Naive thymus-derived CD4-positive, alpha-beta T cell (primary cell): Measurements from ENCODE around the gene TRIM33. TPM values are rescaled to one million over a fixed set of nuclear protein-coding genes. Genes with fewer than 3 reads are reported as not detected.
"Not testable (repeated sequence)": the region's sequence is repeated elsewhere in the genome, so short reads cannot be mapped to it uniquely, and the experiment has no call there.

Experiments used
- ATAC-seq: fragments of 150-1000 bp; cut with Tn5 transposase; 2 replicates; pipeline ENCODE4 v1.10.0; 2021; ENCODE audit warnings: mild to moderate bottlenecking, moderate library complexity
- CTCF ChIA-PET: fragments of 350-600 bp; sonication (Branson Sonifier 250); formaldehyde crosslinking; loops from one replicate; lab custom pipeline; 2021; ENCODE audit warnings: antibody characterized with exemption; lab: Charles Lee
- POLR2A ChIA-PET: fragments of 350-600 bp; sonication (Branson Sonifier 250); formaldehyde crosslinking; loops from one replicate; lab custom pipeline; 2021; ENCODE audit warnings: antibody characterized with exemption, inconsistent platforms; lab: Charles Lee
- DNase-seq, 9 donors: peaks; one replicate each; pipeline versions ENCODE4 v3.0.0 to v3.0.0-alpha.2; 2020 to 2022; ENCODE audit warnings: mixed read lengths in 1 of 9
- H3K27ac ChIP-seq: one replicate; pipeline ENCODE4 v1.7.0; 2013; ENCODE audit warnings: mild to moderate bottlenecking, low read depth, low read length, moderate library complexity
- H3K27me3 ChIP-seq, 2 donors: one replicate each; pipeline ENCODE4 v1.7.0; 2013; ENCODE audit warnings: low read length in 2 of 2, mild to moderate bottlenecking in 2 of 2, moderate library complexity in 2 of 2; ENCODE audit not compliant: control insufficient read depth in 2 of 2, insufficient read depth in 2 of 2
- H3K36me3 ChIP-seq, 3 experiments: 1 replicate in 2 of 3; 2 replicates in 1 of 3; pipeline ENCODE4 v1.7.0; 2013; ENCODE audit warnings: low read length in 3 of 3, mild to moderate bottlenecking in 3 of 3, moderate library complexity in 1 of 3; ENCODE audit not compliant: insufficient read depth in 3 of 3, control insufficient read depth in 2 of 3
- H3K4me1 ChIP-seq, 2 donors: one replicate each; pipeline ENCODE4 v1.7.0; 2013; ENCODE audit warnings: low read length in 2 of 2, mild to moderate bottlenecking in 2 of 2, moderate library complexity in 1 of 2; ENCODE audit not compliant: control insufficient read depth in 2 of 2, insufficient read depth in 2 of 2
- H3K4me3 ChIP-seq: 2 replicates; pipeline ENCODE4 v1.7.0; 2013; ENCODE audit warnings: mild to moderate bottlenecking, low read length
- H3K9me3 ChIP-seq, 3 experiments: 1 replicate in 2 of 3; 2 replicates in 1 of 3; pipeline ENCODE4 v1.7.0; 2013; ENCODE audit warnings: low read length in 3 of 3; ENCODE audit not compliant: control insufficient read depth in 2 of 3
- H3K27ac Mint-ChIP-seq, 9 donors: one replicate each; pipeline ENCODE4 v1.8.0; 2020 to 2022; ENCODE audit warnings: mixed read lengths in 9 of 9, mild to moderate bottlenecking in 8 of 9, moderate library complexity in 5 of 9, inconsistent platforms in 2 of 9
- H3K27me3 Mint-ChIP-seq, 5 donors: one replicate each; pipeline ENCODE4 v1.8.0; 2021 to 2022; ENCODE audit warnings: mixed read lengths in 5 of 5, mild to moderate bottlenecking in 1 of 5
- H3K36me3 Mint-ChIP-seq, 5 donors: one replicate each; pipeline ENCODE4 v1.8.0; 2020 to 2022; ENCODE audit warnings: mixed read lengths in 5 of 5, mild to moderate bottlenecking in 3 of 5, inconsistent platforms in 1 of 5
- H3K4me1 Mint-ChIP-seq, 7 donors: one replicate each; pipeline ENCODE4 v1.8.0; 2020 to 2022; ENCODE audit warnings: mixed read lengths in 7 of 7, mild to moderate bottlenecking in 3 of 7, inconsistent platforms in 1 of 7
- H3K4me3 Mint-ChIP-seq, 10 donors: one replicate each; pipeline ENCODE4 v1.8.0; 2020 to 2022; ENCODE audit warnings: mild to moderate bottlenecking in 10 of 10, mixed read lengths in 10 of 10, moderate library complexity in 6 of 10, inconsistent platforms in 2 of 10
- H3K9me3 Mint-ChIP-seq, 11 donors: one replicate each; pipeline ENCODE4 v1.8.0; 2020 to 2022; ENCODE audit warnings: mixed read lengths in 11 of 11, mild to moderate bottlenecking in 4 of 11, inconsistent platforms in 1 of 11, moderate library complexity in 1 of 11
- intact Hi-C, 2 donors: fragments of 100-400 bp; cut with micrococcal nuclease; formaldehyde crosslinking; loops; one replicate each; pipeline ENCODE4 v1.15.1; 2023
- polyA plus RNA-seq, 2 donors: library from polyadenylated mRNA; unstranded; fragments of 300-500 nt; fragmentation: Illumina TruSeq; gene quantifications; one replicate each; pipeline ENCODE4 v1.2.3, GENCODE V29; 2021
- total RNA-seq, 6 experiments: library from RNA in 5 of 6; stranded (reverse) in 5 of 6; gene quantifications; 1 replicate in 5 of 6; 2 replicates in 1 of 6; pipeline ENCODE4 v1.2.3 and lab custom pipeline; 2021 to 2026

The TRIM33 gene
- total and polyA plus RNA-seq, 7 experiments from 2014 or later: 28.7 to 57.6 (median 45.4) TPM

DNA sequence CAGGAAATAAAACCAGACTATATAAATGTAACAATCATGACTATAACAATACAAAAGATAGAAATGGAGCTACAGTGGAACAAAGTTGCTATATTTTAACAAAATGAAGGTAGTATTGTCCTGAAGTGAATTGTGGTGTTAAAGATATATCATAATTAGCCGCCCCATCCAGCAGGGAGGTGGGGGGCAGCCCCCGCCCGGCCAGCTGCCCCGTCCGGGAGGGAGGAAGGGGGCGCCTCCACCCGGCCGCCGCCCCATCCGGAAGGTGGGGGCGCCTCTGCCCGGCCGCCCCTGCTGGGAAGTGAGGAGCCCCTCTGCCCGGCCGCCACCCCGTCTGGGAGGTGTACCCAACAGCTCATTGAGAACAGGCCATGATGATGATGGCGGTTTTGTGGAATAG is 31.4 kb downstream of the TRIM33 start:
- H3K36me3 Mint-ChIP-seq: peaks cover 10 to 32% (median 29%) of the 10 kb centered on the region in 5 donors
- intact Hi-C loops, CTCF ChIA-PET, H3K27me3 ChIP-seq, H3K4me3 ChIP-seq, H3K36me3 ChIP-seq, DNase-seq, H3K9me3 ChIP-seq, H3K27ac ChIP-seq, H3K27me3 Mint-ChIP-seq, ATAC-seq, H3K27ac Mint-ChIP-seq: not testable (repeated sequence)
- H3K9me3 Mint-ChIP-seq: peaks cover 0 to 23% (median 6%) of the 10 kb centered on the region in 11 donors
- peak overlapping the region in 2 of 10 donors; percentile 52 to 67 for H3K4me3 Mint-ChIP-seq
- H3K4me1 ChIP-seq: peaks cover 5 to 12% of the 10 kb centered on the region in 2 donors
- POLR2A ChIA-PET: interaction anchor here (0.5 kb wide), 1 partner anchor 16 kb away, joined by 3 read pairs; no protein-coding TSS in a partner anchor
- H3K4me1 Mint-ChIP-seq: peaks cover 43 to 80% (median 64%) of the 10 kb centered on the region in 7 donors

DNA sequence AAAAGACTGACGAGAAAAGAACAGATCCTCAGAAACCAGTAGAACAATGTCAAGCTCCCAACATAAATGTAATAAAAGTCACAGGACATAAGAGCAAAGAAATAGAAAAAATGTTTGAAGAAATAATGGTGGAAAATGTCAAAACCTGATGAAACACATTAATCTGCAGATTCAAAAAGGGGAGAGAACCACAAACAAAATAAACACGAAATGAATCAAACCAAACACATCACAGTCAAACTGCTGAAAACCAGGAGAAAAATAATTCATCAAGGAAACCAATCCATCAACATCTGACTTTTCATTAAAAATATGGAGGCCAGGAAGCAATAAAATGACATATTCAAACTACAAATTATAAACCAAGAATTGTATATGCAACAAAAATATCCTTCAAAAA is 31.9 kb downstream of the TRIM33 start:
- H3K4me3 Mint-ChIP-seq: peak overlapping the region in 6 of 10 donors; percentile 11 to 67 (median 19)
- Histone ChIP-seq H3K27me3 (no peaks in the 10 kb centered on the region), H3K36me3 (no peaks in the 10 kb centered on the region), H3K4me3 (no peak overlapping the region), H3K4me1 (peaks cover 5 to 12% of the 10 kb centered on the region in 2 donors), H3K9me3 (no peaks in the 10 kb centered on the region), H3K27ac (no peak overlapping the region)
- H3K27me3 Mint-ChIP-seq: no peaks in the 10 kb centered on the region
- H3K4me1 Mint-ChIP-seq: peaks cover 43 to 82% (median 65%) of the 10 kb centered on the region in 7 donors
- no peak for DNase-seq
- peaks cover 0 to 23% (median 6%) of the 10 kb centered on the region in 11 donors for H3K9me3 Mint-ChIP-seq
- H3K27ac Mint-ChIP-seq: peak overlapping the region in 3 of 9 donors; percentile 34 to 85 (median 36)
- ChIA-PET POLR2A (no interaction called here), CTCF (no interaction called here)
- ATAC-seq: no peak
- peaks cover 10 to 32% (median 29%) of the 10 kb centered on the region in 5 donors for H3K36me3 Mint-ChIP-seq
- intact Hi-C loops: no loop called here

DNA sequence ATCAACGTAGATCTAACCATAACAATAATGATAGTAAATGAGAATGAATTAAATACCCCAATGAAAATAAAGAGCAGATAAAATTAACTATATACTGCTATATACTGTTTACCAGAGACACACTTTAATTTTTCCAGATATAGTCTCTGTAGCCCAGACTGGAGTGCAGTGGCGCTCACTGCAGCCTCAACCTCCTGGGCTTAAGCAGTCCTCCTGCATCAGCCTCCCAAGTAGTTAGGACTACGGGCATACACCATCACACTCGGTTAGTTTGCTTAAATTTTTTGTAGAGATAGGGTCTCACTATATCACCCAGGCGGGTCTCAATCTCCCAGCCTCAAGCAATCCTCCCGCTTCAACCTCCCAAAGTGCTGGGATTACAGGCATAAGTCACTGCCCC is 37.2 kb downstream of the TRIM33 start:
- Mint-ChIP-seq H3K9me3 (peaks cover 0 to 23% (median 4%) of the 10 kb centered on the region in 11 donors), H3K27me3 (no peaks in the 10 kb centered on the region), H3K4me3 (peak overlapping the region in 1 of 10 donors; percentile 11), H3K4me1 (peaks cover 36 to 84% (median 67%) of the 10 kb centered on the region in 7 donors), H3K27ac (peak overlapping the region in 2 of 9 donors; percentile 3 to 35), H3K36me3 (peaks cover 8 to 37% (median 26%) of the 10 kb centered on the region in 5 donors)
- DNase-seq (no peak), ATAC-seq (no peak)
- CTCF ChIA-PET: no interaction called here
- intact Hi-C loops: no loop called here
- Histone ChIP-seq H3K36me3 (no peaks in the 10 kb centered on the region), H3K27ac (no peak overlapping the region), H3K4me3 (no peak overlapping the region), H3K4me1 (peaks cover 7 to 9% of the 10 kb centered on the region in 2 donors), H3K27me3 (no peaks in the 10 kb centered on the region), H3K9me3 (no peaks in the 10 kb centered on the region)
- POLR2A ChIA-PET: interaction anchor here (0.5 kb wide), 2 partner anchors 13 to 37 kb away, joined by 3 read pairs; partner anchors contain the start of gene TRIM33

DNA sequence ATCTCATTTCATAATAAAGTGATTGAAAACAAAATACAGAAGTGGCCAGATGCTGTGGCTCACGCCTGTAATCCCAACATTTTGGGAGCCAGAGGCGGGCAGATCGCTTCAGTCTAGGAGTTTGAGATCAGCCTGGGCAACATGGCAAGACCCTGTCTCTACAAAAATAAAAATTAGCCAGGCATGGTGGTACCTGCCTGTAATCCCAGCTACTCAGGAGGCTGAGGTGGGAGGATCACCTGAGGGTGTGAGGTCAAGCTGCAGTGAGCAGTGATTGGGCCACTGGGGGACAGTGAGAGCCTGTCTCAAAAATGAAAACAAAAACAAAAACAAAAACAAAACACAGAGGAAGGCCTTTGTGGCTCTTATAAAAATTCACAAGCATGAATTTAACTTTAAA is 38.6 kb downstream of the TRIM33 start:
- ATAC-seq (no peak), DNase-seq (no peak)
- POLR2A ChIA-PET: no interaction called here
- Histone ChIP-seq H3K36me3 (no peaks in the 10 kb centered on the region), H3K27me3 (no peaks in the 10 kb centered on the region), H3K4me1 (peaks cover 20 to 23% of the 10 kb centered on the region in 2 donors), H3K9me3 (no peaks in the 10 kb centered on the region), H3K4me3 (no peak overlapping the region), H3K27ac (no peak overlapping the region)
- H3K4me3 Mint-ChIP-seq: peak overlapping the region in 1 of 10 donors; percentile 27
- peaks cover 7 to 36% (median 20%) of the 10 kb centered on the region in 5 donors for H3K36me3 Mint-ChIP-seq
- peaks cover 45 to 85% (median 70%) of the 10 kb centered on the region in 7 donors for H3K4me1 Mint-ChIP-seq
- CTCF ChIA-PET: interaction anchor here (0.7 kb wide), 1 partner anchor 500 kb away, joined by 4 read pairs; no protein-coding TSS in a partner anchor
- peaks cover 0 to 12% (median 4%) of the 10 kb centered on the region in 11 donors for H3K9me3 Mint-ChIP-seq
- H3K27me3 Mint-ChIP-seq: no peaks in the 10 kb centered on the region
- H3K27ac Mint-ChIP-seq: no peak overlapping the region
- intact Hi-C loops: no loop called here

GRCh38 chr1:114470681-114471080 is 40.3 kb downstream of the TRIM33 start:
- no peak for DNase-seq
- Histone ChIP-seq H3K36me3 (no peaks in the 10 kb centered on the region), H3K4me3 (no peak overlapping the region), H3K27ac (no peak overlapping the region), H3K9me3 (no peaks in the 10 kb centered on the region), H3K27me3 (no peaks in the 10 kb centered on the region), H3K4me1 (peaks cover 20 to 23% of the 10 kb centered on the region in 2 donors)
- ATAC-seq: no peak
- intact Hi-C loops: no loop called here
- Mint-ChIP-seq H3K36me3 (peaks cover 7 to 36% (median 20%) of the 10 kb centered on the region in 5 donors), H3K4me1 (peaks cover 46 to 86% (median 71%) of the 10 kb centered on the region in 7 donors), H3K4me3 (peak overlapping the region in 3 of 10 donors; percentile 12 to 41 (median 26)), H3K27me3 (no peaks in the 10 kb centered on the region), H3K9me3 (peaks cover 0 to 12% (median 4%) of the 10 kb centered on the region in 11 donors), H3K27ac (no peak overlapping the region)
- ChIA-PET CTCF (no interaction called here), POLR2A (interaction anchor here (0.6 kb wide), 2 partner anchors 18 to 41 kb away, joined by 3 to 4 read pairs; no protein-coding TSS in a partner anchor)

DNA sequence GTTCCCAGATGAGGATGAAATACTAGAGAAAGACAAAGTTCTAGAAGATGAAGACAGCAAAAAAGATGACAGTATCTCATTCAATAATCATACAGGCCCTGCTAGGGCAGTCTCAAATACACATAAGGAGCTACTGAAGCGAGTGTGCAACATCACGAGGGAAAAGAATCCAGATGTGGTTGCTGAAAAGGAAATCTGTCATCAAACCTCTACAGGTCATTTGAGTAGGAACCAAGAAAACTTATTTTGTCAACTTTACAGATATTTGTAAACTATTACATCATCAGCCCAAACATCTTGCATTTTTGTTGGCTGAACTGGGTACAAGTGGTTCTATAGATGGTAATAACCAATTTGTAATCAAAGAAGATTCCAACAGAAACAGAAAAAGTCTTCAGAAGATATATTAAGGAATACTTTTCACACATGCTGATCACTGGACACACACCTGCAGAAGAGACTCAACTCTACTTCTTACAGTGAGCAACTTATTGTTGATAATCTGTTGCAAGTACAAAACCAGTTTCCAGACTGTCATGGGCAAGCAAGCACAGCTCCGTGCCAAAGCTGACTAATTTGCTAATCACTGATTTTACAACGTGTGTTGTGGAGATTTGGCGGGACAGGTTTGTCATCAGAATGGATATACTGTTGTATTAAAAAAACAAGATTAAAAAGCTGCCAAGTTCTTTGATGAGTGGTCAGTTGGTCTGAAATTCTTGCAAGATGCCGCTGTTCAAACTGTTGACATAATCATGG is 42.1 kb downstream of the TRIM33 start:
- Histone ChIP-seq H3K4me3 (no peak overlapping the region), H3K36me3 (no peaks in the 10 kb centered on the region), H3K9me3 (no peaks in the 10 kb centered on the region), H3K27me3 (no peaks in the 10 kb centered on the region), H3K27ac (no peak overlapping the region), H3K4me1 (peaks cover 20 to 23% of the 10 kb centered on the region in 2 donors)
- H3K4me3 Mint-ChIP-seq: peak overlapping the region; percentile 14 to 73 (median 62)
- peaks cover 52 to 89% (median 74%) of the 10 kb centered on the region in 7 donors for H3K4me1 Mint-ChIP-seq
- DNase-seq: no peak
- H3K27ac Mint-ChIP-seq: peak overlapping the region in 7 of 9 donors; percentile 26 to 93 (median 69)
- no peak for ATAC-seq
- peaks cover 7 to 37% (median 12%) of the 10 kb centered on the region in 5 donors for H3K36me3 Mint-ChIP-seq
- CTCF ChIA-PET: interaction anchor here (0.5 kb wide), 1 partner anchor 66 kb away, joined by 4 read pairs; no protein-coding TSS in a partner anchor
- H3K27me3 Mint-ChIP-seq: no peaks in the 10 kb centered on the region
- POLR2A ChIA-PET: interaction anchor here (0.5 to 1.5 kb wide), 3 partner anchors 21 to 136 kb away, joined by 3 to 8 read pairs (median 5); partner anchors contain the start of gene TRIM33
- intact Hi-C loops: loop anchor here (2.0 to 5.0 kb wide), 4 partner anchors 14 to 113 kb away; partner anchors contain the start of genes TRIM33 (in 2 of the 2) and BCAS2 (in 1 of the 2)
- peaks cover 0 to 12% (median 4%) of the 10 kb centered on the region in 11 donors for H3K9me3 Mint-ChIP-seq
